HG03108 (cell line): Measurements from ENCODE around the gene DEDD2.

ENCODE experiments used
- ATAC-seq: cut with Tn5 transposase; IDR thresholded peaks from one replicate; pipeline ENCODE4 v1.9.1; 2021; ENCODE audit warnings: moderate library complexity; ENCODE audit not compliant: unreplicated experiment

Gene DEDD2

DNA sequence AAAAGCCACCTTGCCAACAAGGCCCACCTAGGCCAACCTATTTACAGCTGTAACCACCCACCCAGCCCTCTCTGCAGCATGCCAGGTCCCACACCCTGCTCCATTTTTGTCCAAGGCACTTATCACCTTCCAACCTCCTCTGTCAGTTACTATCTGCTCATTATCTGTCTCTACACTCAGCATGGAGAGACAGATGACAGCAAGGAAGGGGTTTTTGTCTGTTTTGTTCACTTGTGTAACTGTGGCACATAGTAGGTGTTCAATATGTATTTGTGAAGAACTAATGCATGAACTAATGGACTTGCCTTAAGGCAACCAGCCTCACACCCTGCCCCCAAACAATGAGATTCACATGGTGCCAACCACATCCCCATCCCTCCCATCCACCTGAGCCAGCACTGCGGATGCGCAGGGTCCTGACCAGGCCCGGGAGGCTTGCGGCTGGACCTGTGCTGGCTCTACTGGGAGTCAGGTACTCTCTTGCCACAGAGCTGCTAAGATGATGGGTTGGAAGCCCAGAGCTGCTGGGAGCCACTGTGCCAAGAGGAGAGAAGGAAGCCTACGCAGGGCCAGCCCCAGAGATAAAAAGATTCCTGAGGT lies 17.3 kb downstream of the DEDD2 start:
- ATAC-seq = no peak

DNA sequence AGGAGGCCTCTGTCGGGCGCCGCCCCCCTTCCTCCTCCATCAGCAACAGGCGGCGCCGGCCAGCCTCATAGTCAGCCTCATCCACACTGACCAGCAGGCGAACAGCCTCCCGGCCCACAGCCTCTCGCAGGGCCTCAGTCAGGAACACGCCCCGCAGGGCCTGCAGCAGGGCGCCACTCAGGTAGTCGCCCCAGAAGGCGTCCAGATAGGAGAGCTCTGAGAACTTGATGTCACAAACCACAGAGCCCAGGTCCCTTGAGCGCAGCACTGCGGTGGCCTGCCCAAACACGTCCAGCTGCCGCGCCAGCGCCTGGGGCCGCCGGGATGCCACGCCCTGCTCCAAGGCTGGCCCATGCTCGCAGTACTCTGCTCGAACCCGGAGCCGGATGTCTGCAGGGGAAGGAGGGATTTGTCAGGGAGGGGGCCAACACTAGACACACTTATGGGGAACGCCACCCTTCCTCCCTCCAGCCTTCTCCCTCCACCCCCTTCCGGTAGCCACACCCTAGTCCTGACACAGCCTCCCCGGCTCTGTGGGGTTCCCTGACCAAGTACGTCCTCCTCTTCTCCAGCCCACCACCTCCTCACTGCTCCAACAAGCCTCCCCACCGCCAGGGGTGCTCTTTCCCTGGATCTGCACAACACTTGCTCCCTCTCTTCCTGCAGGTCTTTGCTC lies 17.9 kb downstream of the DEDD2 start:
- ATAC-seq = peak; percentile 37

- peak; percentile 52 for ATAC-seq
These were observed 18.6 kb downstream of the DEDD2 start for GRCh38 chr19:42198676-42199439.

DNA sequence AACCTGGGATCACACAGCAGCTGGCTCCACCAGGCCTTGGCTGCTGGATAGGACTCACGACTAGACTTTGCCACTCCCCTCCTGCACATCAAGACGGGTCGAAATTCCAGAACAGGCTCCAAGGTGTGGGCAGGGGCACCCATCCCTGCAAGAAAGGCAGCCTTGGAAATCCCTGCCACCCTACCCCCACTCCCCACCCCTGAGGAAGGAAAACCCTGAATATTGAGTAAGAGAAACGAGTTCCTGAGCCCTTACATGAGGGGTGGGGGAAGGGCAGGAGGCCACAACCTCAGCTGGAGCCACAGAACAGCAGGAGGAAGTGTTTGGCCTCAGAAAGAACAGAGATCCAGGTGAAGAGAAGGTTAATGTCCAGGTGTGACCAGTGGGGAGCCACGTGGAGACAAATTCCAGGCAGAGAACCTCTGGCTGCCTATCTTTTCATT lies 20.1 kb downstream of the DEDD2 start:
- no peak for ATAC-seq

GRCh38 chr19:42196011-42197001 lies 21.2 kb downstream of the DEDD2 start:
- ATAC-seq = no peak

DNA sequence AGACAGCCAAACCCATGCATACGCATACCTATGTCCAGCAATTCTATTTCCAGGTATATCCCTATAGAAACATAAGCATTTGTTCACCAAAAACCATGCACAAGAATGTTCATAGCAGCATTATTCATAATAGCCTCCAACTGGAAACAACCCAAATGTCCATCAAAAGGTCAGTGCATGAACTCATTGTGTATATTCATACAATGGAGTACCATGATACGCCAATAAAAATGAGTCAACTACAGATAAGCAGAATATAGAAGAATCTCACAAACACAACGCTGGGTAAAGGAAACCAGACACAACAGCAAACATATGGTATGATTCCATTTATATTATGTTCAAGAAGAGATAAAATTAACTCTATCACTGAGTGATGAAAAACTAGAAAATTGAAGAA lies 23.8 kb downstream of the DEDD2 start:
- no peak for ATAC-seq

GRCh38 chr19:42193294-42193693 lies 24.2 kb downstream of the DEDD2 start:
- ATAC-seq = no peak

DNA sequence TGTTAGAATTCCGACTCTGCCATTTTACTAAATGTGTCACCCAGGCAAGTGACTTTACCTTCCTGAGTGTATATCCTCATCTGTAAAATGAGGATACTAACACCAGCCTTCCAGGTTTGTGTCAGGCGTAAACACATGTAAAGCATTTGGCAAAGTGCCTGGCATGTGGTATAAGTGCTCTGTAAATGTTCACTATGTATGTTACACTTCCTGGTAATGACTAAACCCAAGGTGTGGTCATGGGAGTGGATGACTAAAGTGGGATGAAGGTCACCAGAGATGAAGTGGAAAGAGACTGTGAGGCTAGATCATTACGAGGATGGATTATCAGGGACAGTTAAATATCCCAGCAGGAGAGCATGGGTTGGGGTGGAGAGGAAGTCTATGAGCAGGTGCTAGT lies 25.6 kb downstream of the DEDD2 start:
- ATAC-seq = no peak

DNA sequence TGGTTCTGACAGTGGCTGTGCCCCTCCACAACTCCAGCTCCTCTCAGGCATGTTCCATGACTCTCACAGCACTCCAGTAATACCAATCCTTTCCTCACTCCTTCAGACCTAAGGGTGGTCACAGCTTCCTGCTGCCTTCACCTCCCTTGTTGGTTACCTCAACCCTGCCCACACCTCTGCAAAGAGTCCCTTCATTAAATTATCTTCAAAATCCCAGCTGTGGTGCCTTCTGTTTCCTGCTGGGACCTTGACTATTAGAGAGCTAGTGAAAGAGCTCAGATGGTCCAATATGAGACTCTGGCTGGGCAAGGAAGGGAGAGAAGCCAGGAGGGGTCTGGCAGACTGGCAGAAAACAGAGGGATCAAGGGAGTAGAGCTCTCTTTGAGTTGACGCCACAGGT lies 26.1 kb downstream of the DEDD2 start:
- no peak for ATAC-seq

- ATAC-seq = no peak
These were observed 28.3 kb downstream of the DEDD2 start for GRCh38 chr19:42189133-42189532.

DNA sequence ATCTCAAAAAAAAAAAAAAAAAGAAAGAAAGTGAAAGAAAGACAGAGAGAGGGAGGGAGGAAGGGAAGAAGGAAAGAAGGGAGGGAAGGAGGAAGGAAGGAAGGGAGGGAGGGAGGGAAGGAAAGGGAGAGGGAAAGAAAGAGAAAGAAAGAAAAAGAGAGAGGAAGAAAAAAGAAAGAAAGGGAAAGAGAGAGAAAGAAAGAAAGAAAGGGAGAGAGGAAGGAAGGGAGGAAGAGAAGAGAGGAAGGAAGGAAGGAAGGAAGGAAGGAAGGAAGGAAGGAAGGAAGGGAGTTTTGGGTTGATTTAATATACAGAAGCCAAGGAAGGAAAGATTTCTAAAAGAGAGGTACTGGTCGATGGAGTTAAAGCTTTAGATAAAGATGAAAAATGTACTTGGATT lies 28.8 kb downstream of the DEDD2 start:
- ATAC-seq = no peak

- ATAC-seq = no peak
These were observed 32.2 kb downstream of the DEDD2 start for GRCh38 chr19:42185277-42185676.

GRCh38 chr19:42184401-42184861 lies 33.0 kb downstream of the DEDD2 start:
- ATAC-seq = no peak

GRCh38 chr19:42178791-42179674 lies 38.4 kb downstream of the DEDD2 start:
- ATAC-seq = no peak

GRCh38 chr19:42177686-42178019 lies 39.8 kb downstream of the DEDD2 start:
- no peak for ATAC-seq

DNA sequence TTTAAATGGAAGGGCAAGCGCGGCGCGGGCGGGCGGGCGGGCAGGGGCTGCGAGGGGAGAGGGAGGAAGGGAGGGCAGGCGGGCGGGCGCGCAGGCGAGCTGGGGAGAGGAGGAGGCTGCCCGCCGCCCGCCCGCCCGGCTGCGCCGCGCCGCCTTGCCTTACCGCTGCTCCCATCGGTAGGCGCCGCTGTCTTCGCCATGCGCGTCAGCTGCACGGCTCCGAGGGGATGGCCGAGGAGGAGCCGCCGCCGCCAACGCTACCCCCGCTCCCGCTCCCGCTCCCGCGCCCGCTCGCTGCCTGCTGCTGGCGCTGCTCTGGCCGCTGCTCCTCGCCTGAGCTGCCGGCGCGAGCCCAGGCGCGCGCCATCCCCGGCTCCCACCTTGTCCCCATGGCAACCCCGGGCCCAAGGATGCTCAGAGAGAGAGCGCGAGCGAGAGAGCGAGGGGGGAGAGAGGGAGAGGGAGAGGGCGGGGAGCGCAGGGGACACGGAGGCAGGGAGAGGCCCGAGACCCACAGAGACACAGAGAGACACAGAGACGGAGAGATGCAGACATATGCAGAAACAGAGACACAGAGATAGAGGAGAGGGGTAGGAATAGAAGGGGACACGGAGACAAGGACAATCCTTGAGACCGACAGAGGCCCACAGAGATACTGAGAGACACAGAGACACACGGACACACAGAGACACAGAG lies 40.3 kb downstream of the DEDD2 start:
- ATAC-seq = no peak

- no peak for ATAC-seq
These were observed 40.9 kb downstream of the DEDD2 start for GRCh38 chr19:42176649-42176989.

- no peak for ATAC-seq
These were observed 41.4 kb downstream of the DEDD2 start for GRCh38 chr19:42175952-42176648.
